ENCODE data around the gene LSM5. TPM values are rescaled to one million over a fixed set of nuclear protein-coding genes. Genes with fewer than 3 reads are reported as not detected.
A peak's percentile ranks its signal among the peaks of the same experiment; 100 is the strongest.
"Not testable (repeated sequence)": the region's sequence is repeated elsewhere in the genome, so short reads cannot be mapped to it uniquely, and the experiment has no call there.

The LSM5 gene
- total and polyA plus RNA-seq, 7 experiments from 2014 or later = 21.5 to 165 (median 43.5) TPM

- peaks cover 0 to 2% (median 0%) of the 10 kb centered on the region in 5 donors for H3K27me3 Mint-ChIP-seq
- no peak overlapping the region for H3K4me3 ChIP-seq (ENCODE audit: low read length)
- no peak overlapping the region for H3K4me3 Mint-ChIP-seq
- H3K36me3 Mint-ChIP-seq = peaks cover 0 to 3% (median 0%) of the 10 kb centered on the region in 5 donors
- no peaks in the 10 kb centered on the region for H3K4me1 ChIP-seq (ENCODE audit: control insufficient read depth in 2 of 2, insufficient read depth in 2 of 2, low read length in 2 of 2)
- peaks cover 0 to 2% (median 0%) of the 10 kb centered on the region in 11 donors for H3K9me3 Mint-ChIP-seq
- no peak for DNase-seq
- H3K36me3 ChIP-seq (ENCODE audit: control insufficient read depth in 2 of 3, insufficient read depth in 3 of 3, low read length in 3 of 3) = no peaks in the 10 kb centered on the region
- no peak overlapping the region for H3K27ac ChIP-seq (ENCODE audit: low read depth, low read length)
- no peak for ATAC-seq
- H3K4me1 Mint-ChIP-seq = peaks cover 0 to 1% (median 0%) of the 10 kb centered on the region in 7 donors
- no peaks in the 10 kb centered on the region for H3K9me3 ChIP-seq (ENCODE audit: control insufficient read depth in 2 of 3, low read length in 3 of 3)
- intact Hi-C loops (cut with micrococcal nuclease) = loop anchor here (10.0 kb wide), 2 partner anchors 1339 to 1669 kb away; no protein-coding TSS in a partner anchor
- POLR2A ChIA-PET = no interaction called here
- CTCF ChIA-PET = no interaction called here
- no peaks in the 10 kb centered on the region for H3K27me3 ChIP-seq (ENCODE audit: control insufficient read depth in 2 of 2, insufficient read depth in 2 of 2, low read length in 2 of 2)
- H3K27ac Mint-ChIP-seq = no peak overlapping the region
These were observed 16.2 kb downstream of the LSM5 start for GRCh38 chr7:32474008-32474407.

- DNase-seq = no peak
- Mint-ChIP-seq H3K4me3 (no peak overlapping the region), H3K36me3 (peaks cover 0 to 3% (median 0%) of the 10 kb centered on the region in 5 donors), H3K27ac (no peak overlapping the region), H3K4me1 (peaks cover 0 to 1% (median 0%) of the 10 kb centered on the region in 7 donors), H3K9me3 (peaks cover 0 to 2% (median 0%) of the 10 kb centered on the region in 11 donors), H3K27me3 (peaks cover 0 to 2% (median 0%) of the 10 kb centered on the region in 5 donors)
- POLR2A ChIA-PET = no interaction called here
- no peaks in the 10 kb centered on the region for H3K36me3 ChIP-seq (ENCODE audit: control insufficient read depth in 2 of 3, insufficient read depth in 3 of 3, low read length in 3 of 3)
- intact Hi-C loops (cut with micrococcal nuclease) = loop anchor here (10.0 kb wide), 2 partner anchors 1337 to 1667 kb away; no protein-coding TSS in a partner anchor
- no peak overlapping the region for H3K4me3 ChIP-seq (ENCODE audit: low read length)
- H3K4me1 ChIP-seq (ENCODE audit: control insufficient read depth in 2 of 2, insufficient read depth in 2 of 2, low read length in 2 of 2) = no peaks in the 10 kb centered on the region
- no peak for ATAC-seq
- H3K9me3 ChIP-seq (ENCODE audit: control insufficient read depth in 2 of 3, low read length in 3 of 3) = no peaks in the 10 kb centered on the region
- H3K27ac ChIP-seq (ENCODE audit: low read depth, low read length) = no peak overlapping the region
- CTCF ChIA-PET = no interaction called here
- H3K27me3 ChIP-seq (ENCODE audit: control insufficient read depth in 2 of 2, insufficient read depth in 2 of 2, low read length in 2 of 2) = no peaks in the 10 kb centered on the region
These were observed 18.2 kb downstream of the LSM5 start for GRCh38 chr7:32472015-32472414.

GRCh38 chr7:32470871-32471270 is 19.3 kb downstream of the LSM5 start:
- Histone ChIP-seq H3K9me3 (ENCODE audit: control insufficient read depth in 2 of 3, low read length in 3 of 3) (no peaks in the 10 kb centered on the region), H3K36me3 (ENCODE audit: control insufficient read depth in 2 of 3, insufficient read depth in 3 of 3, low read length in 3 of 3) (no peaks in the 10 kb centered on the region), H3K4me1 (ENCODE audit: control insufficient read depth in 2 of 2, insufficient read depth in 2 of 2, low read length in 2 of 2) (no peaks in the 10 kb centered on the region), H3K4me3 (ENCODE audit: low read length) (no peak overlapping the region), H3K27me3 (ENCODE audit: control insufficient read depth in 2 of 2, insufficient read depth in 2 of 2, low read length in 2 of 2) (no peaks in the 10 kb centered on the region), H3K27ac (ENCODE audit: low read depth, low read length) (no peak overlapping the region)
- intact Hi-C loops (cut with micrococcal nuclease) = loop anchor here (10.0 kb wide), 2 partner anchors 1336 to 1666 kb away; no protein-coding TSS in a partner anchor
- Mint-ChIP-seq H3K27ac (peak overlapping the region in 1 of 9 donors; percentile 58), H3K4me1 (peaks cover 0 to 1% (median 0%) of the 10 kb centered on the region in 7 donors), H3K9me3 (peaks cover 0 to 2% (median 0%) of the 10 kb centered on the region in 11 donors), H3K27me3 (peaks cover 0 to 2% (median 0%) of the 10 kb centered on the region in 5 donors), H3K4me3 (no peak overlapping the region), H3K36me3 (peaks cover 0 to 3% (median 0%) of the 10 kb centered on the region in 5 donors)
- ChIA-PET CTCF (no interaction called here), POLR2A (no interaction called here)
- DNase-seq = no peak
- ATAC-seq = no peak

GRCh38 chr7:32470004-32470403 is 20.2 kb downstream of the LSM5 start:
- H3K9me3 ChIP-seq (ENCODE audit: control insufficient read depth in 2 of 3, low read length in 3 of 3); DNase-seq; H3K4me3 ChIP-seq (ENCODE audit: low read length); H3K27me3 Mint-ChIP-seq; H3K27me3 ChIP-seq (ENCODE audit: control insufficient read depth in 2 of 2, insufficient read depth in 2 of 2, low read length in 2 of 2); H3K27ac ChIP-seq (ENCODE audit: low read depth, low read length); H3K4me1 ChIP-seq (ENCODE audit: control insufficient read depth in 2 of 2, insufficient read depth in 2 of 2, low read length in 2 of 2); H3K36me3 ChIP-seq (ENCODE audit: control insufficient read depth in 2 of 3, insufficient read depth in 3 of 3, low read length in 3 of 3); ATAC-seq; POLR2A ChIA-PET; H3K4me3 Mint-ChIP-seq; H3K9me3 Mint-ChIP-seq; CTCF ChIA-PET; H3K27ac Mint-ChIP-seq; H3K36me3 Mint-ChIP-seq; H3K4me1 Mint-ChIP-seq: not testable (repeated sequence)
- intact Hi-C loops (cut with micrococcal nuclease) = loop anchor here (10.0 kb wide), 2 partner anchors 1335 to 1665 kb away; no protein-coding TSS in a partner anchor

GRCh38 chr7:32464641-32465416 is 25.4 kb downstream of the LSM5 start:
- H3K9me3 ChIP-seq (ENCODE audit: control insufficient read depth in 2 of 3, low read length in 3 of 3); ATAC-seq; H3K27me3 Mint-ChIP-seq; H3K4me1 Mint-ChIP-seq; H3K36me3 Mint-ChIP-seq; H3K27me3 ChIP-seq (ENCODE audit: control insufficient read depth in 2 of 2, insufficient read depth in 2 of 2, low read length in 2 of 2); H3K36me3 ChIP-seq (ENCODE audit: control insufficient read depth in 2 of 3, insufficient read depth in 3 of 3, low read length in 3 of 3); DNase-seq; H3K4me1 ChIP-seq (ENCODE audit: control insufficient read depth in 2 of 2, insufficient read depth in 2 of 2, low read length in 2 of 2); H3K27ac ChIP-seq (ENCODE audit: low read depth, low read length); intact Hi-C loops (cut with micrococcal nuclease); CTCF ChIA-PET; H3K4me3 Mint-ChIP-seq; H3K4me3 ChIP-seq (ENCODE audit: low read length); POLR2A ChIA-PET; H3K27ac Mint-ChIP-seq; H3K9me3 Mint-ChIP-seq: not testable (repeated sequence)

- CTCF ChIA-PET = no interaction called here
- no peaks in the 10 kb centered on the region for H3K9me3 Mint-ChIP-seq
These were observed 27.2 kb downstream of the LSM5 start for GRCh38 chr7:32462977-32463376.

GRCh38 chr7:32462451-32462850 is 27.7 kb downstream of the LSM5 start:
- Histone ChIP-seq H3K27me3 (ENCODE audit: control insufficient read depth in 2 of 2, insufficient read depth in 2 of 2, low read length in 2 of 2) (no peaks in the 10 kb centered on the region), H3K36me3 (ENCODE audit: control insufficient read depth in 2 of 3, insufficient read depth in 3 of 3, low read length in 3 of 3) (no peaks in the 10 kb centered on the region), H3K27ac (ENCODE audit: low read depth, low read length) (no peak overlapping the region), H3K4me3 (ENCODE audit: low read length) (no peak overlapping the region), H3K9me3 (ENCODE audit: control insufficient read depth in 2 of 3, low read length in 3 of 3) (no peaks in the 10 kb centered on the region), H3K4me1 (ENCODE audit: control insufficient read depth in 2 of 2, insufficient read depth in 2 of 2, low read length in 2 of 2) (no peaks in the 10 kb centered on the region)
- H3K4me1 Mint-ChIP-seq = no peaks in the 10 kb centered on the region
- no peak overlapping the region for H3K4me3 Mint-ChIP-seq
- intact Hi-C loops (cut with micrococcal nuclease) = no loop called here
- H3K9me3 Mint-ChIP-seq = no peaks in the 10 kb centered on the region
- ATAC-seq (no peak), DNase-seq (no peak)
- H3K36me3 Mint-ChIP-seq = no peaks in the 10 kb centered on the region
- ChIA-PET CTCF (no interaction called here), POLR2A (no interaction called here)
- no peak overlapping the region for H3K27ac Mint-ChIP-seq
- peaks cover 0 to 11% (median 2%) of the 10 kb centered on the region in 5 donors for H3K27me3 Mint-ChIP-seq

More at GRCh38 chr7:32462977-32463376, 27.2 kb downstream of the LSM5 start:
- Histone ChIP-seq H3K27me3 (ENCODE audit: control insufficient read depth in 2 of 2, insufficient read depth in 2 of 2, low read length in 2 of 2) (no peaks in the 10 kb centered on the region), H3K9me3 (ENCODE audit: control insufficient read depth in 2 of 3, low read length in 3 of 3) (no peaks in the 10 kb centered on the region), H3K36me3 (ENCODE audit: control insufficient read depth in 2 of 3, insufficient read depth in 3 of 3, low read length in 3 of 3) (no peaks in the 10 kb centered on the region), H3K4me3 (ENCODE audit: low read length) (no peak overlapping the region), H3K4me1 (ENCODE audit: control insufficient read depth in 2 of 2, insufficient read depth in 2 of 2, low read length in 2 of 2) (no peaks in the 10 kb centered on the region), H3K27ac (ENCODE audit: low read depth, low read length) (no peak overlapping the region)
- DNase-seq = no peak
- peaks cover 0 to 11% (median 0%) of the 10 kb centered on the region in 5 donors for H3K27me3 Mint-ChIP-seq
- no peak overlapping the region for H3K4me3 Mint-ChIP-seq
- H3K27ac Mint-ChIP-seq = no peak overlapping the region
- no peaks in the 10 kb centered on the region for H3K36me3 Mint-ChIP-seq
- ATAC-seq = no peak
- H3K4me1 Mint-ChIP-seq = no peaks in the 10 kb centered on the region
- intact Hi-C loops (cut with micrococcal nuclease) = no loop called here
- POLR2A ChIA-PET = no interaction called here

Measured in naive thymus-derived CD4-positive, alpha-beta T cell (primary cell).